Tibial nerve (tissue), 3 donors: ENCODE data around the gene TRIM40.

Experiments
- POLR2A ChIP-seq, 2 donors: fragments of 450-650 bp; IDR thresholded peaks; one replicate each; pipeline ENCODE4 v1.6.1; 2017; ENCODE audit warnings: antibody characterized with exemption in 2 of 2, mild to moderate bottlenecking in 2 of 2, moderate library complexity in 2 of 2
- TF ChIP-seq, protein P1 (sequence below), 5 experiments: fragments of 200-600 bp in 3 of 5; fragments of 450-650 bp in 2 of 5; sonication (generic) in 3 of 5; IDR thresholded peaks; one replicate each; pipeline ENCODE4 v1.5.1; 2016 to 2019; ENCODE audit warnings: antibody characterized with exemption in 5 of 5, mild to moderate bottlenecking in 3 of 5, moderate library complexity in 2 of 5

DNA sequence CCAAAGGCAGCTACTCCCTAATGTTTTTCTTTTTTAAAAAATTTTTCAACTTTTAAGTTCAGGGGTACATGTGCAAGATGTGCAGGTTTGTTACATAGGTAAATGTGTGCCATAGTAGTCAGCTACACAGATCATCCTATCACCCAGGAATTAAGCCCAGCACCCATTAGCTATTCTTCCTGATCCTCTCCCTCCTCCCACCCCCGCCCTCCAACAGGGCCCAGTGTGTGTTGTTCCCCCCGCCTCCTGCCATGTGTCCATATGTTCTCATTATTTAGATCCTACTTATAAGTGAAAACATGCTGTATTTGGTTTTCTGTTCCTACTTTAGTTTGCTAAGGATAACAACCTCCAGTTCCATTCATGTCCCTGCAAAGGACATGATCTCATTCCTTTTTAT lies 39.8 kb downstream of the TRIM40 start:
- TF ChIP-seq, protein P1, sequence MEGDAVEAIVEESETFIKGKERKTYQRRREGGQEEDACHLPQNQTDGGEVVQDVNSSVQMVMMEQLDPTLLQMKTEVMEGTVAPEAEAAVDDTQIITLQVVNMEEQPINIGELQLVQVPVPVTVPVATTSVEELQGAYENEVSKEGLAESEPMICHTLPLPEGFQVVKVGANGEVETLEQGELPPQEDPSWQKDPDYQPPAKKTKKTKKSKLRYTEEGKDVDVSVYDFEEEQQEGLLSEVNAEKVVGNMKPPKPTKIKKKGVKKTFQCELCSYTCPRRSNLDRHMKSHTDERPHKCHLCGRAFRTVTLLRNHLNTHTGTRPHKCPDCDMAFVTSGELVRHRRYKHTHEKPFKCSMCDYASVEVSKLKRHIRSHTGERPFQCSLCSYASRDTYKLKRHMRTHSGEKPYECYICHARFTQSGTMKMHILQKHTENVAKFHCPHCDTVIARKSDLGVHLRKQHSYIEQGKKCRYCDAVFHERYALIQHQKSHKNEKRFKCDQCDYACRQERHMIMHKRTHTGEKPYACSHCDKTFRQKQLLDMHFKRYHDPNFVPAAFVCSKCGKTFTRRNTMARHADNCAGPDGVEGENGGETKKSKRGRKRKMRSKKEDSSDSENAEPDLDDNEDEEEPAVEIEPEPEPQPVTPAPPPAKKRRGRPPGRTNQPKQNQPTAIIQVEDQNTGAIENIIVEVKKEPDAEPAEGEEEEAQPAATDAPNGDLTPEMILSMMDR (IDR thresholded peaks at IDR 0.05) = no peak
- TF ChIP-seq POLR2A (IDR thresholded peaks at IDR 0.05) = no peak
